Measurements from ENCODE around the gene ATG5. TPM values are rescaled to one million over a fixed set of nuclear protein-coding genes. Genes with fewer than 3 reads are reported as not detected.

ATG5 gene
- total RNA-seq, 2 experiments from 2014 or later: 35.4 to 35.6 TPM

DNA sequence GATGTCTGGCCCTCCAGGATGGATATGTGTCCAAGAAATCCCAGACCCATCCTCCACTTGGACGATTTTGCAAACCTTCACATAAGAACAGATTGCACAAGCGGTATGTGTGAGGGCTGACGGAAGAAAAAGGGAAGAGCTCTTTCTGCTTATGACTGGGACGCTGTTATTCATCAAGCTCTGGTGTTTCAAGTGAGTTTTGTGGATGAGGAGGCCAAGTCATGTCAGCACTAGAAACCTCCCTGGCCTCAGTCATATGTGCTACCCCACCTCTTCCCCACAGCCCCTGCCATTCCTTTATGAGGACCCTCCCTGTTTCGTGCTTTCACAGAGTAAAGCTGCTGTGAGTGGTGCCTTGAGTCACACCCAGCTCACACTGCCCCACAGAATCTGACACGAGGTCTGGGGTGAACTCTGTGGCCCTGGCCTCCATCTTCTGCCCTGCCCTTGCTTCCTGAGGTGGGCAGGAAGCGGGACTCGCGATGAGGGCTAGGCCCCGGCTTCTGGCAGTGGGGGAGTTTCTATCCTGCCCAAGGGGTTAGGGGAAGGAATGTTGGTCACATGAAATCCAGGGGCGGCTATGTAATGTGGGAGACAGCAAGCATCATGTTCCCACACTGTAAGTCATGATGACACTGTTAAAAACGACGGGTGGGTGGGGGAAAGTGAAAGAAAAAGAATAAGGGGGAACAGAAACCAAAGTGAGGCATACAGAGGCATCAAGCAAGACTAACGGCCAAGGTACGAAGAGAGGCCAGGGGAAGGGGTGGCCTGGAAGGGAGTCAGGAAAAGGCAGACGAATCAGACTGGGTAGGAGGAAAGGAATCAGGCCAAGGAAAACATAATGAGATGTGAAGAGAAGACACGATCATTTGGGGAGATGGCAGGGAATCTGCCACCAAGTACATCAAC is 161.3 kb downstream of the ATG5 start:
- peaks cover 82% of the 10 kb centered on the region for H3K4me1 Mint-ChIP-seq

DNA sequence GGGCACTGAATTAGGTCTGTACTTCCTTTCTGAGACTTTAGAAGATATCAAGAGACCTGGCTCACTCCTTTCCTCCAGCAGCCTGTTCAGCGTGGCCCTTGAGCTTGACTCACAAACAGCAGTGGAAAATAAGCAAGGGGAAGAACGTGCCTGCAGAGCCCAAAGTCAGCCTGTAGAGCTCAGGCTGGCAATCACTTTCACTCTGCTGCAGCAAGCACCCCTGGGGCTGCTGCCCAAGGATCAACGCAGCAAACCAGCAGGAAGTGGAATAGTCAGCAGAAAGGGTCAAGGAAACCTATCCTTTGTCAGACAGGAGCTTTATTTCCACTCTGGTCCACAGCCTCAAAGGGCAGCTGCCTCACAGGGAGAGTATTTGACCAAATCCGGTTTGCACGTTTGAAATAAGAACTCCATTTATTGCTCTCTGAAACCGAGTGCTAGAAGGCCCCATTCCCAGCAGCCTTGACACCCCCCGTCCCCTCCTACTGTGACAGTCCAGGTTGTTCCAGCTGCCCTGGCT is 162.1 kb downstream of the ATG5 start:
- Mint-ChIP-seq H3K4me1 (peaks cover 83% of the 10 kb centered on the region), H3K36me3 (ENCODE audit: low read depth) (peaks cover 7% of the 10 kb centered on the region), H3K27ac (peak overlapping the region; percentile 97), H3K9me3 (no peaks in the 10 kb centered on the region), H3K4me3 (peak overlapping the region; percentile 64), H3K27me3 (no peaks in the 10 kb centered on the region)
- peak; percentile 77 for DNase-seq
- ChIA-PET CTCF (interaction anchor here (0.7 to 2.8 kb wide), 24 partner anchors 8 to 679 kb away, joined by 3 to 18 read pairs (median 4); no protein-coding TSS in a partner anchor), POLR2A (interaction anchor here (0.8 to 9.3 kb wide), 40 partner anchors 9 to 732 kb away, joined by 3 to 153 read pairs (median 6); partner anchors contain the start of genes ATG5 and PRDM1)

More for the DNA sequence above, 161.3 kb downstream of the ATG5 start:
- Mint-ChIP-seq H3K36me3 (ENCODE audit: low read depth) (peaks cover 9% of the 10 kb centered on the region), H3K27ac (peak overlapping the region; percentile 97), H3K27me3 (no peaks in the 10 kb centered on the region), H3K4me3 (peak overlapping the region; percentile 64), H3K9me3 (no peaks in the 10 kb centered on the region)
- DNase-seq: peak; percentile 77
- CTCF ChIA-PET: interaction anchor here (1.0 to 2.8 kb wide), 21 partner anchors 9 to 516 kb away, joined by 3 to 18 read pairs (median 4); no protein-coding TSS in a partner anchor
- POLR2A ChIA-PET: interaction anchor here (0.8 to 9.3 kb wide), 42 partner anchors 8 to 732 kb away, joined by 3 to 153 read pairs (median 6); partner anchors contain the start of genes ATG5 and PRDM1

DNA sequence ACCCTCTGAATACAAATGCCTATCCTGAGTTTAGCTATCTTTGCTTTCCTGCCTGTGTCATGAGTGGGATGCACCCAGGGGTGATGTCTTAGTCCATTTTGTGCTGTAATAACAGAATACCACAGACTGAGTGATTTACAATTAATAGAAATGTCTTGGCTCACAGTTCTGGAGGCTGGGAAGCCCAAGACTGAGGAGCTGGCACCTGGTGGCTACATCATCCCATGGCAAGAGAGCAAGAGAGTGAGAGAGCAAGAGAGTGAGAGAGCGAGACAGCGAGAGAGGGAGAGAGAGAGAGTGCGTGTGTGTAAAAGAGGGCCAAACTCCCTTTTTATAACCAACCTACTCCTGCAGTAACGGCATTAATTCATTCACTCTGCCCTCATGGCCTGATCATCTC is 162.6 kb downstream of the ATG5 start:
- CTCF ChIA-PET: interaction anchor here (0.7 to 2.8 kb wide), 18 partner anchors 8 to 679 kb away, joined by 3 to 18 read pairs (median 4); no protein-coding TSS in a partner anchor

DNA sequence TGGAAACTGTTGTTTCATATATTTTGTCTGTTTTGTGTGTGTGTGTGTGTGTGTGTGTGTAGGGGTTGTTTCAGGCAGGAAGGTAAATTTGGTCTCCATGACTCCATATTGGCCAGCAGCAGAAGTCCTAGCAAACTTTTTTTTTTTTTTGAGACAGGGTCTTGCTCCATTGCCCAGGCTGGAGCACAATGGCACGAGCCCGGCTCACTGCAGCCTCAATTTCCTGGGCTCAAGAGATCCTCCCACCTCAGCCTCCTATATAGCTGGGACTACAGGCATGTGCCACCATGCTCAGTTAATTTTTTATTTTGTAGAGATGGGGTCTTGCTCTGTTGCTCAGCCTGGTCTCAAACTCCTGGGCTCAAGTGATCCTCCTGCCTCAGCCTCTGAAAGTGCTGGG is 163.7 kb downstream of the ATG5 start:
- peaks cover 4% of the 10 kb centered on the region for H3K36me3 Mint-ChIP-seq (ENCODE audit: low read depth)
- CTCF ChIA-PET: interaction anchor here (1.0 to 2.8 kb wide), 2 partner anchors 20 to 62 kb away, joined by 3 to 18 read pairs; no protein-coding TSS in a partner anchor
- peaks cover 78% of the 10 kb centered on the region for H3K4me1 Mint-ChIP-seq
- H3K4me3 Mint-ChIP-seq: no peak overlapping the region
- POLR2A ChIA-PET: interaction anchor here (0.6 to 9.3 kb wide), 7 partner anchors 7 to 169 kb away, joined by 3 to 153 read pairs (median 35); no protein-coding TSS in a partner anchor
- H3K27me3 Mint-ChIP-seq: no peaks in the 10 kb centered on the region
- no peaks in the 10 kb centered on the region for H3K9me3 Mint-ChIP-seq
- no peak for DNase-seq
- peak overlapping the region; percentile 19 for H3K27ac Mint-ChIP-seq

More for the DNA sequence above, 162.6 kb downstream of the ATG5 start:
- peak overlapping the region; percentile 97 for H3K27ac Mint-ChIP-seq
- H3K27me3 Mint-ChIP-seq: no peaks in the 10 kb centered on the region
- H3K4me1 Mint-ChIP-seq: peaks cover 78% of the 10 kb centered on the region
- peak overlapping the region; percentile 64 for H3K4me3 Mint-ChIP-seq
- H3K9me3 Mint-ChIP-seq: no peaks in the 10 kb centered on the region
- no peak for DNase-seq
- peaks cover 4% of the 10 kb centered on the region for H3K36me3 Mint-ChIP-seq (ENCODE audit: low read depth)
- POLR2A ChIA-PET: interaction anchor here (0.6 to 9.3 kb wide), 31 partner anchors 8 to 731 kb away, joined by 3 to 153 read pairs (median 9); partner anchors contain the start of gene PRDM1

DNA sequence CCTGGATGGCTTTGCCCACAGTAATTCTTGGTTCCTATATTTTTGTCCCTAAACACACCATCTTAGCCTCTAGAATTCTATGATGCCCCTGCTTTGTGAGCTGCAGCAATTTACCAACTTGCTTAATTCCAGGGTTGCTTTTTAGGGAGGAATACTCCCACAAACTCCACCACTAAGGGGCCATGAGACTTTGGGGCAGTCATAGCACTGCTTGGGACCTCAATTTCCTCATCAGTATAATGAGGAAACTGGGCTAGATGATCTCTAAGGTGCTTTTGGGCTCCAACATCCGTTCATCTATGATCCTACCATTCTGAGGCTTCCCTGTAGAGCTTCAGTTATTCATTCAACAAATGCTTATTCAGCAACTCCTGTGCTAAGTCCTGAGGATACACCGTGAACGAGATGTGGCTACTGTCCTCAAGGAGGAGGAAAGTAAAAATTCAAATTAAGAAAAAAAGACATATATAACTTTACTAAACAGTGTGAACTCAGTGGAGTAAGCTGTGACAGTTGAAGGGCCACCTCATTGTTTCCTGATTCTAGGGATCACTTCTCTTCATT is 164.2 kb downstream of the ATG5 start:
- H3K36me3 Mint-ChIP-seq (ENCODE audit: low read depth): peaks cover 4% of the 10 kb centered on the region
- H3K9me3 Mint-ChIP-seq: no peaks in the 10 kb centered on the region
- CTCF ChIA-PET: interaction anchor here (1.0 kb wide), 1 partner anchor 20 kb away, joined by 3 read pairs; no protein-coding TSS in a partner anchor
- POLR2A ChIA-PET: interaction anchor here (0.8 to 9.3 kb wide), 5 partner anchors 20 to 61 kb away, joined by 3 to 153 read pairs (median 6); no protein-coding TSS in a partner anchor
- peaks cover 76% of the 10 kb centered on the region for H3K4me1 Mint-ChIP-seq
- DNase-seq: no peak
- peak overlapping the region; percentile 19 for H3K27ac Mint-ChIP-seq
- H3K27me3 Mint-ChIP-seq: no peaks in the 10 kb centered on the region
- H3K4me3 Mint-ChIP-seq: no peak overlapping the region

DNA sequence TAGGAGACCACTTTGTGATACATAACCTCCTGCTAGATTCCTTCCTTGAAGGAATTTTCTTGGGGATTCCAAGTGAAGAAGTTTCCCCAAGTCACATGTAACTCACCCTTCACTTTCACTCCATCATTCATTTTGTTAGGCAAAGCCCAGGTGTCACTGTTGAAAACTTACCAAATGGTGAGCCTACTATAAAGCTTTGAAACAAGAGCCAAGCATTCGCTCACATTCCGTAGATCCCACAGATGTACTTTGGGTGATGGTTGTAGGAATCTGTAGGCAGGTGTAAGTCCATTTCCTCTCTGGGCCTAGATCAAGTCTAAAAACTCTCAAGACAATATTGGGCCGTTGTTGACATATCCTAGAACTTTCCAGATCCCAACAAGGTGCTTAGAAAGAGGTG is 165.4 kb downstream of the ATG5 start:
- Mint-ChIP-seq H3K4me3 (no peak overlapping the region), H3K4me1 (peaks cover 68% of the 10 kb centered on the region), H3K9me3 (no peaks in the 10 kb centered on the region), H3K27ac (no peak overlapping the region), H3K27me3 (no peaks in the 10 kb centered on the region), H3K36me3 (ENCODE audit: low read depth) (peaks cover 6% of the 10 kb centered on the region)
- POLR2A ChIA-PET: interaction anchor here (1.0 to 1.7 kb wide), 3 partner anchors 14 to 49 kb away, joined by 3 to 6 read pairs (median 3); no protein-coding TSS in a partner anchor
- no peak for DNase-seq
- CTCF ChIA-PET: interaction anchor here (1.1 kb wide), 1 partner anchor 17 kb away, joined by 3 read pairs; no protein-coding TSS in a partner anchor

DNA sequence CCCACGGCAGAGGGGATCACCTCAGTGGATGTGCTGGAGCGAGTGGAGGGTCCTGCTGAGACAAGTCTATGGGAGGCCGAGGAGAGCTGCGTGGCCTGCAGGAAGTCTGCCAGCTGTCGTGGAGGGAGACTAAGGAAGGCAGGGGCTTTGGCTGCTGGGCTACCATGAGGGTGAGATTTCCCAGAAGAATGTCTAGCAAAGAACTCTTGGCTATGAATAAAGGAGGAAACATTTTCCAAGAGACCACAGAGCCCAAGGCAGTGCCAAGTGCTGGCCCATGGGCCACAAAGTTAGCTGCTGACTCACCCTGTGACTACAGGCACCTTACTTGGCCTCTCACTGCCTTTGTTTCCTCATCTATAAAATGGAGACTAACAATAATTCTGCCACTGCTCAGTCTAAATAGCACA is 166.0 kb downstream of the ATG5 start:
- ChIA-PET POLR2A (interaction anchor here (1.0 kb wide), 1 partner anchor 13 kb away, joined by 3 read pairs; no protein-coding TSS in a partner anchor), CTCF (interaction anchor here (1.1 kb wide), 1 partner anchor 16 kb away, joined by 3 read pairs; no protein-coding TSS in a partner anchor)
- H3K27me3 Mint-ChIP-seq: no peaks in the 10 kb centered on the region
- peaks cover 62% of the 10 kb centered on the region for H3K4me1 Mint-ChIP-seq
- no peak overlapping the region for H3K27ac Mint-ChIP-seq
- DNase-seq: no peak
- no peak overlapping the region for H3K4me3 Mint-ChIP-seq
- H3K9me3 Mint-ChIP-seq: no peaks in the 10 kb centered on the region
- H3K36me3 Mint-ChIP-seq (ENCODE audit: low read depth): peaks cover 4% of the 10 kb centered on the region

DNA sequence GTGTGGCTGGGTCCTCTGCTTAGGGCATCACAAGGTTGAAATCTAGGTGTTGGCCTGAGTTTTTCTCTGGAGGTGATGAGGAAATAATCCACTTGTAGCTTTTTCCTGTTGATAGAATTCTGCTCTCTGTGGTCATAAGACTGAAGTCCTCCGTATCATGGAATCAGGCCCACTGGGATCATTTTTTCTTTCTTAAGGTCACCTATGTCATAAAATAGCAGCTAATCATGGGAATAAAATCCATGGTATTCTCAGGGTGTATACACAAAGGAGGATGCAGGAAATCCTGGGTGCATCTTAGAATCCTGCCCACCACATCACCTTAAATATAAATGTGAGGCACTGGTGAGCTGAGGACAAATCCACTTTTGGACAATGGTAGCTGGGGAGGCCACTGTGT is 166.7 kb downstream of the ATG5 start:
- CTCF ChIA-PET: no interaction called here
- Mint-ChIP-seq H3K4me3 (no peak overlapping the region), H3K9me3 (no peaks in the 10 kb centered on the region), H3K36me3 (ENCODE audit: low read depth) (peaks cover 2% of the 10 kb centered on the region), H3K4me1 (peaks cover 55% of the 10 kb centered on the region), H3K27ac (no peak overlapping the region), H3K27me3 (no peaks in the 10 kb centered on the region)
- DNase-seq: no peak
- POLR2A ChIA-PET: no interaction called here

DNA sequence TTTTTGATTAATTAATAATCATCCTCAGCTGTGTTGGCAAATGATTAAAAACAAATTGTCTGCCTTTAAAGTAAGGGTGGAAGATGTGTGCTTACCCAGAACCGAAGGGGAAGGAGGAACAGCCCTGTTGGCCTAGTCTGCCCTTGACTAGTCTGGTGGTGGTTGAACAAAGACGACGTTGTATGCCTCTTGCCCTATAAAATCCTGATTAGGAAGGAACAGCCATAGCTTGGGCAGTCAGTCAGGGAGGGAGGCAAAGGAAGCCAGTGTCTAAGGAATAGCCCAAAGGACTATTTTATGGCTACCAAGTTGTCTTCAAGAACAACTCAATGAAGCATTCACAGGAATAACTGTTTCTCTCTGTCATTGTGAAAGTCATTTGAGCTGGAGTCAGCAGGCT is 168.7 kb downstream of the ATG5 start:
- Mint-ChIP-seq H3K27me3 (no peaks in the 10 kb centered on the region), H3K9me3 (peaks cover 5% of the 10 kb centered on the region), H3K4me1 (peaks cover 43% of the 10 kb centered on the region), H3K4me3 (no peak overlapping the region), H3K36me3 (ENCODE audit: low read depth) (peaks cover 7% of the 10 kb centered on the region), H3K27ac (no peak overlapping the region)
- POLR2A ChIA-PET: interaction anchor here (0.6 to 1.6 kb wide), 9 partner anchors 9 to 51 kb away, joined by 3 to 6 read pairs (median 3); no protein-coding TSS in a partner anchor
- CTCF ChIA-PET: no interaction called here
- DNase-seq: no peak

DNA sequence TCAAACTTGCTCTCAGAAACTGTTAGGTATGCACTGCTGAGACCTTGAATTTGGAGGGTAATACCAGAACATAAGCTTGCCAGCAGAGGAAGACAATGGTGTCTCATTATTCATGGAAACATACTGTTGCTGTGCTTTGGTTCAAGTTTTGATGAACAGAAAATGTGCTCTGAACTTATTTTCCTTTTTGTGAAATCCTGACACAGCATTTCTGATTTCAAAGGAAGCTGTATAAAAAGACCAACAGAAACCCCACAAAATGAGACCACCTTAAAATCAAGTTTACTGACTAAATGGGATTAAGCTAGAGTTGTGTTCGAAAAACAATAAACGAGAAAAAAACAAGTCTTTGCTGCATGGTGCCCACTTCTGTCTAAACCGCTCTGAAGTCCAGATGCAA is 169.1 kb downstream of the ATG5 start:
- peaks cover 7% of the 10 kb centered on the region for H3K36me3 Mint-ChIP-seq (ENCODE audit: low read depth)
- no peak overlapping the region for H3K27ac Mint-ChIP-seq
- no peaks in the 10 kb centered on the region for H3K27me3 Mint-ChIP-seq
- H3K4me3 Mint-ChIP-seq: no peak overlapping the region
- POLR2A ChIA-PET: interaction anchor here (0.7 to 1.6 kb wide), 7 partner anchors 9 to 51 kb away, joined by 3 to 6 read pairs (median 3); no protein-coding TSS in a partner anchor
- no peak for DNase-seq
- CTCF ChIA-PET: no interaction called here
- peaks cover 5% of the 10 kb centered on the region for H3K9me3 Mint-ChIP-seq
- peaks cover 38% of the 10 kb centered on the region for H3K4me1 Mint-ChIP-seq

DNA sequence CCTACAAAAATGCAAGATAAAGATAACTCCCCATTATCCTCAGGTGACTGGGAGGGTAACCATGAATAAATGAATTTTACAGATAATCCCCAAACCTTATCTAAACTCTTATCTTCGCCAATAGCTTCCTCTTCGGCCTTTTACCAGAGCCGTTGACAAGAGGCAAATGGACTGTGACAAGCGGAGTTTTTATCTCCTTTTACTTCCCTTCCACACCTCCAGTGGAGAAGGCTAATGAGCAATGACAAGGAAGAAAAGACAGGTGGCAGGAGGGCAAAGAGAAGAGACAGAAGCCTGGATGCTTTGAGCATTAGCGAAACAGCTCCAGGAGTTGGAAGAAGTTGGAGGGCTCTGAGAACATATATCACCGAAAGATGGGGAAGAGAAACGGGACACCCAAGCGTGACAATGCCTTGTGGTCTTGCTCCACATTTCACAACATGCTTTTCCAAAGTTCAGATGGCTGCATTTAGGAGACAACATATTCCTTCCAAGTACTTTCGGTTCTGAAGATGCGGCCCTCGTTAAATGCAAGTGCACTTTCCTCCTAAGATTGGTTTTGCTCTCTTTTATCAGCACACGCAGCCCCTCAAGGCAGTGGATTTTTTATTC is 170.2 kb downstream of the ATG5 start:
- H3K36me3 Mint-ChIP-seq (ENCODE audit: low read depth): peaks cover 10% of the 10 kb centered on the region
- peaks cover 5% of the 10 kb centered on the region for H3K9me3 Mint-ChIP-seq
- H3K27ac Mint-ChIP-seq: no peak overlapping the region

DNA sequence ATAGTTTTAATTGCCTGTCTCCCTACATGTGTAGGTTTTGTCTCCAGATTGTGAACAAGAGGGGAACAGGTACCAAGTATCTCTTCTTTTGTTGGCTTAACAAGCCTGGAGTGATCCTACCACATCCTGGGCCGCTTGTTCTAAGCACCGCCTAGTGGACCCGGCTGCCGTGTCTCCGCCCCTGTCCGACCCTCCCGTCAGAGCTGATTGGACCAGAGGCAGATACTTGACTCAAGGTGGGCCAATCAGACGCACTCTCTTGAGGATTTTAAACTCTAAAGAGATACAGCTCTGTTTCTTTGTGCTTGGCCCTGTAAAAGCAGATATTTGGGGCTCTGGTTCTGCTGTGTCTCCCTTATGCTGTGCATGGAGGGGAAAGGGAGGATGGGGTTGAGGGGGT is 171.2 kb downstream of the ATG5 start:
- H3K9me3 Mint-ChIP-seq: peaks cover 5% of the 10 kb centered on the region
- ChIA-PET CTCF (no interaction called here), POLR2A (interaction anchor here (0.8 to 2.3 kb wide), 4 partner anchors 9 to 52 kb away, joined by 3 to 10 read pairs (median 3); no protein-coding TSS in a partner anchor)
- H3K4me1 Mint-ChIP-seq: peaks cover 31% of the 10 kb centered on the region
- H3K4me3 Mint-ChIP-seq: no peak overlapping the region
- DNase-seq: no peak
- H3K36me3 Mint-ChIP-seq (ENCODE audit: low read depth): peaks cover 10% of the 10 kb centered on the region
- H3K27me3 Mint-ChIP-seq: no peaks in the 10 kb centered on the region
- no peak overlapping the region for H3K27ac Mint-ChIP-seq

More for the DNA sequence above, 170.2 kb downstream of the ATG5 start:
- ChIA-PET POLR2A (interaction anchor here (0.8 to 2.3 kb wide), 5 partner anchors 8 to 53 kb away, joined by 3 to 10 read pairs (median 3); no protein-coding TSS in a partner anchor), CTCF (interaction anchor here (1.2 kb wide), 1 partner anchor 8 kb away, joined by 5 read pairs; no protein-coding TSS in a partner anchor)
- no peak for DNase-seq
- no peak overlapping the region for H3K4me3 Mint-ChIP-seq
- H3K27me3 Mint-ChIP-seq: no peaks in the 10 kb centered on the region
- H3K4me1 Mint-ChIP-seq: peaks cover 31% of the 10 kb centered on the region
